ENCODE measurements around the gene KLHDC4. TPM values are rescaled to one million over a fixed set of nuclear protein-coding genes. Genes with fewer than 3 reads are reported as not detected.

The KLHDC4 gene
- polyA plus RNA-seq, 3 donors, result 11.2 to 26.4 (median 12.6) TPM

DNA sequence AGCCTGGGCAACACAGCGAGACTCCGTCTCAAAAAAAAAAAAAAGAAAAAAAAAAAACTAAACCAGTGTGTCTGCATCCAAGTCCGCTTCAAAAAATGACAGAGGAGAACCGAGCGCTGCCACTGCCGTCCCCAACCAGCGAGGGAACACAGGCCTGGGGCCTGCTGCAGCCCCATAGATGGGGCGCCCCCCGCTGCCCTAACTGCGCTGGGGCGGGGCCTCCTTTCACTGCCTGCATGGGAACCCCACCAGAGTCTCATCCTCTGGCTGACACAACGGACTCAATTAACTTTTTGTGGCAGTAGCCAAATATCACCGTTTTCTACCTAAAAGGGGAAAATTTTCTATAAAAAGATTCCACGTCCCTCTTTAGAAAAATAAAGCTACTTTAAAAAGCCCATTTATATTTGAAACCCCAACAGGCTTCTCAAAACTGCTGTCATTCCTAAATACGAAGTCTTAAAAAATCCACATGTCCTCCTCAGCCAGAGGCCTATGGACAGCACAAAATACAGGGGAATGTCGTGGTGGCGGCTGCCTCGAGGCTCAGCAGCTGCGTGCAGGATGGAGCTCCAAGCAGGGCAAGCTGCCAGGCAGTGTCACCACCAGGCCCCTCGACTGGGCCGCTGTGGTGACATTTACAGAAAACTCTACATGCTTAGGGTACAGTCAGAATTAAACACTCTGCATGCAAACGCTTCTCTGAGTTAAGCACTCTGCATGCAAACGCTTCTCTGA is 30.3 kb downstream of the KLHDC4 start:
- Histone ChIP-seq H3K79me2 (ENCODE audit: insufficient read depth, low read length) (no peaks in the 10 kb centered on the region), H3K9me3 (replicated peaks in 1 of 2; ENCODE audit: control insufficient read depth in 1 of 2, insufficient read depth in 1 of 2, low read length in 2 of 2) (no peaks in the 10 kb centered on the region), H3K4me2 (replicated peaks; ENCODE audit: extremely low read depth, low read length, poor library complexity, severe bottlenecking) (no peak overlapping the region), H3K9ac (ENCODE audit: insufficient read depth, low read length, poor library complexity, severe bottlenecking) (no peak overlapping the region), H2AFZ (ENCODE audit: insufficient read depth, low read depth, low read length, poor library complexity, severe bottlenecking) (no peak overlapping the region), H3K27ac (ENCODE audit: low read depth in 1 of 2, low read length in 2 of 2) (no peak overlapping the region), H3K4me1 (ENCODE audit: control insufficient read depth in 1 of 2, insufficient read depth in 2 of 2, low read length in 2 of 2) (no peaks in the 10 kb centered on the region), H4K20me1 (ENCODE audit: insufficient read depth, low read length) (peaks cover 6% of the 10 kb centered on the region), H3K36me3 (replicated peaks in 1 of 2; ENCODE audit: control insufficient read depth in 1 of 2, insufficient read depth in 2 of 2, low read length in 2 of 2) (peaks cover 19 to 71% of the 10 kb centered on the region in 2 donors), H3K4me3 (replicated peaks in 1 of 3; ENCODE audit: low read depth in 2 of 3, low read length in 3 of 3) (no peak overlapping the region), H3K27me3 (ENCODE audit: control insufficient read depth in 2 of 2, insufficient read depth in 2 of 2, low read length in 2 of 2) (no peaks in the 10 kb centered on the region)
- TF ChIP-seq, protein P1, sequence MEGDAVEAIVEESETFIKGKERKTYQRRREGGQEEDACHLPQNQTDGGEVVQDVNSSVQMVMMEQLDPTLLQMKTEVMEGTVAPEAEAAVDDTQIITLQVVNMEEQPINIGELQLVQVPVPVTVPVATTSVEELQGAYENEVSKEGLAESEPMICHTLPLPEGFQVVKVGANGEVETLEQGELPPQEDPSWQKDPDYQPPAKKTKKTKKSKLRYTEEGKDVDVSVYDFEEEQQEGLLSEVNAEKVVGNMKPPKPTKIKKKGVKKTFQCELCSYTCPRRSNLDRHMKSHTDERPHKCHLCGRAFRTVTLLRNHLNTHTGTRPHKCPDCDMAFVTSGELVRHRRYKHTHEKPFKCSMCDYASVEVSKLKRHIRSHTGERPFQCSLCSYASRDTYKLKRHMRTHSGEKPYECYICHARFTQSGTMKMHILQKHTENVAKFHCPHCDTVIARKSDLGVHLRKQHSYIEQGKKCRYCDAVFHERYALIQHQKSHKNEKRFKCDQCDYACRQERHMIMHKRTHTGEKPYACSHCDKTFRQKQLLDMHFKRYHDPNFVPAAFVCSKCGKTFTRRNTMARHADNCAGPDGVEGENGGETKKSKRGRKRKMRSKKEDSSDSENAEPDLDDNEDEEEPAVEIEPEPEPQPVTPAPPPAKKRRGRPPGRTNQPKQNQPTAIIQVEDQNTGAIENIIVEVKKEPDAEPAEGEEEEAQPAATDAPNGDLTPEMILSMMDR (IDR thresholded peaks at IDR 0.05), result no peak
- Mint-ChIP-seq H3K4me3 (no peak overlapping the region), H3K4me1 (no peaks in the 10 kb centered on the region), H3K9me3 (no peaks in the 10 kb centered on the region), H3K27ac (peak overlapping the region in 1 of 7 donors; percentile 11), H3K27me3 (ENCODE audit: low read depth in 3 of 3) (no peaks in the 10 kb centered on the region), H3K36me3 (peaks cover 42 to 44% of the 10 kb centered on the region in 2 donors)
- no peak for DNase-seq
- intact Hi-C loops (cut with micrococcal nuclease), result no loop called here
- 94% methylated on average over 17 of the region's 23 CpGs for WGBS (ENCODE audit: insufficient coverage)

DNA sequence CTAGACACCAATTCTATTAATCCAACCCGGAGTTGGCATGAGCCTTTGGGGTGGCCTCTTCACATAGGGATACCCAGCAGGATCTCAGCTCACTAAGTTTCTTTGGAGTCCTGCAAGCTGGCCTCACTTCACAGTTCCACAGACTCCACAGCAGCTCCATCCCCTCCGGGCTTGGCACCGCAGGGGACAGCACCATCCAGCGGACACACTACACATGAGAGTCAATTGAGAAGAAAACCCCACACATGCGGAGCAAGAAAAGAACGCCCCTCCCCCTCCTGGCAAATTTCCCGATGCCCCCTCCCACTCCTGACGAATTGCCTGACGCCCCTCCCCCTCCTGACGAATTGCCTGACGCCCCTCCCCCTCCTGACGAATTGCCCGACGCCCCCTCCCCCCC is 31.1 kb downstream of the KLHDC4 start:
- no peak overlapping the region for H3K4me3 ChIP-seq (replicated peaks in 1 of 3; ENCODE audit: low read depth in 2 of 3, low read length in 3 of 3)
- no peaks in the 10 kb centered on the region for H3K27me3 Mint-ChIP-seq (ENCODE audit: low read depth in 3 of 3)
- peaks cover 20 to 71% of the 10 kb centered on the region in 2 donors for H3K36me3 ChIP-seq (replicated peaks in 1 of 2; ENCODE audit: control insufficient read depth in 1 of 2, insufficient read depth in 2 of 2, low read length in 2 of 2)
- H3K4me2 ChIP-seq (replicated peaks; ENCODE audit: extremely low read depth, low read length, poor library complexity, severe bottlenecking), result no peak overlapping the region
- no peak overlapping the region for H3K27ac ChIP-seq (ENCODE audit: low read depth in 1 of 2, low read length in 2 of 2)
- no peaks in the 10 kb centered on the region for H3K79me2 ChIP-seq (ENCODE audit: insufficient read depth, low read length)
- no peaks in the 10 kb centered on the region for H3K9me3 ChIP-seq (replicated peaks in 1 of 2; ENCODE audit: control insufficient read depth in 1 of 2, insufficient read depth in 1 of 2, low read length in 2 of 2)
- H3K27me3 ChIP-seq (ENCODE audit: control insufficient read depth in 2 of 2, insufficient read depth in 2 of 2, low read length in 2 of 2), result no peaks in the 10 kb centered on the region
- no peak overlapping the region for H2AFZ ChIP-seq (ENCODE audit: insufficient read depth, low read depth, low read length, poor library complexity, severe bottlenecking)
- H3K9me3 Mint-ChIP-seq, result no peaks in the 10 kb centered on the region
- intact Hi-C loops (cut with micrococcal nuclease), result no loop called here
- H3K27ac Mint-ChIP-seq, result peak overlapping the region in 1 of 7 donors; percentile 21
- 98% methylated on average over 5 of the region's 14 CpGs for WGBS (ENCODE audit: insufficient coverage)
- no peak overlapping the region for H3K9ac ChIP-seq (ENCODE audit: insufficient read depth, low read length, poor library complexity, severe bottlenecking)
- peaks cover 47 to 50% of the 10 kb centered on the region in 2 donors for H3K36me3 Mint-ChIP-seq
- H3K4me3 Mint-ChIP-seq, result no peak overlapping the region
- no peak for DNase-seq
- H3K4me1 Mint-ChIP-seq, result no peaks in the 10 kb centered on the region
- H3K4me1 ChIP-seq (ENCODE audit: control insufficient read depth in 1 of 2, insufficient read depth in 2 of 2, low read length in 2 of 2), result no peaks in the 10 kb centered on the region
- TF ChIP-seq, protein P1 (IDR thresholded peaks at IDR 0.05), result no peak
- H4K20me1 ChIP-seq (ENCODE audit: insufficient read depth, low read length), result peaks cover 4% of the 10 kb centered on the region

All from CD14-positive monocyte (primary cell).